Prostate gland (tissue), 2 donors: ENCODE results near the gene MIR17HG.

Experiments
- CTCF ChIP-seq, 4 experiments: fragments of 200-600 bp in 2 of 4; fragments of 450-650 bp in 2 of 4; sonication (generic) in 2 of 4; IDR thresholded peaks; 1 replicate in 3 of 4; 2 replicates in 1 of 4; pipeline ENCODE4 v1.5.1; 2016 to 2019; ENCODE audit warnings: antibody characterized with exemption in 4 of 4, mild to moderate bottlenecking in 2 of 4, moderate library complexity in 2 of 4
- POLR2A ChIP-seq: fragments of 450-650 bp; IDR thresholded peaks from one replicate; pipeline ENCODE4 v1.6.1; 2016; ENCODE audit warnings: antibody characterized with exemption, mild to moderate bottlenecking
- POLR2AphosphoS5 ChIP-seq: sonication (generic); formaldehyde crosslinking; IDR thresholded peaks from one replicate; pipeline ENCODE4 v1.6.1; 2017; ENCODE audit warnings: antibody characterized with exemption

GRCh38 chr13:91361755-91362271 is 14.3 kb downstream of the MIR17HG start:
- TF ChIP-seq CTCF (IDR thresholded peaks at IDR 0.05) = no peak
- TF ChIP-seq POLR2AphosphoS5 = no peak
- no peak for TF ChIP-seq POLR2A
